ENCODE data around the gene LRRC10B.
"Not testable (repeated sequence)": the region's sequence is repeated elsewhere in the genome, so short reads cannot be mapped to it uniquely, and the experiment has no call there.

The LRRC10B gene

GRCh38 chr11:61507962-61508861, at the start of gene LRRC10B:
Gene LRRC10B (plus strand): TSS chr11:61508749. CDS start chr11:61508999, 250 bp downstream.
- peak within 1 kb of the TSS; percentile 35 for H3K4me3 ChIP-seq (ENCODE audit: low read depth, low read length)
- no peak for DNase-seq (ENCODE audit: low read depth)

- no peak for DNase-seq (ENCODE audit: low read depth)
- no peak overlapping the region for H3K4me3 ChIP-seq (ENCODE audit: low read depth, low read length)
Observed at GRCh38 chr11:61460474-61460881, 48.1 kb upstream of the LRRC10B start.

GRCh38 chr11:61460986-61461385, 47.6 kb upstream of the LRRC10B start:
- no peak overlapping the region for H3K4me3 ChIP-seq (ENCODE audit: low read depth, low read length)
- DNase-seq (ENCODE audit: low read depth), result no peak

- H3K4me3 ChIP-seq (ENCODE audit: low read depth, low read length); DNase-seq (ENCODE audit: low read depth): not testable (repeated sequence)
Observed at GRCh38 chr11:61467602-61468001, 40.9 kb upstream of the LRRC10B start.

- no peak overlapping the region for H3K4me3 ChIP-seq (ENCODE audit: low read depth, low read length)
- DNase-seq (ENCODE audit: low read depth), result no peak
Observed at GRCh38 chr11:61468002-61468401, 40.5 kb upstream of the LRRC10B start.

GRCh38 chr11:61472282-61472681, 36.3 kb upstream of the LRRC10B start:
- no peak overlapping the region for H3K4me3 ChIP-seq (ENCODE audit: low read depth, low read length)
- DNase-seq (ENCODE audit: low read depth), result peak; percentile 26

GRCh38 chr11:61472868-61473267, 35.7 kb upstream of the LRRC10B start:
- DNase-seq (ENCODE audit: low read depth), result peak; percentile 52
- H3K4me3 ChIP-seq (ENCODE audit: low read depth, low read length), result no peak overlapping the region

- DNase-seq (ENCODE audit: low read depth), result no peak
- H3K4me3 ChIP-seq (ENCODE audit: low read depth, low read length), result no peak overlapping the region
Observed at GRCh38 chr11:61473370-61474012, 35.1 kb upstream of the LRRC10B start.

GRCh38 chr11:61474013-61474643, 34.4 kb upstream of the LRRC10B start:
- no peak for DNase-seq (ENCODE audit: low read depth)
- no peak overlapping the region for H3K4me3 ChIP-seq (ENCODE audit: low read depth, low read length)

- no peak overlapping the region for H3K4me3 ChIP-seq (ENCODE audit: low read depth, low read length)
- DNase-seq (ENCODE audit: low read depth), result no peak
Observed at GRCh38 chr11:61475433-61475832, 33.1 kb upstream of the LRRC10B start.

GRCh38 chr11:61476371-61476770, 32.2 kb upstream of the LRRC10B start:
- H3K4me3 ChIP-seq (ENCODE audit: low read depth, low read length), result no peak overlapping the region
- no peak for DNase-seq (ENCODE audit: low read depth)

GRCh38 chr11:61477126-61477525, 31.4 kb upstream of the LRRC10B start:
- H3K4me3 ChIP-seq (ENCODE audit: low read depth, low read length), result no peak overlapping the region
- DNase-seq (ENCODE audit: low read depth), result no peak

- no peak for DNase-seq (ENCODE audit: low read depth)
- H3K4me3 ChIP-seq (ENCODE audit: low read depth, low read length), result no peak overlapping the region
Observed at GRCh38 chr11:61477727-61478148, 30.8 kb upstream of the LRRC10B start.

- not testable (repeated sequence) for DNase-seq (ENCODE audit: low read depth)
Observed at GRCh38 chr11:61479360-61480058, 29.0 kb upstream of the LRRC10B start.

GRCh38 chr11:61480261-61480993, 28.1 kb upstream of the LRRC10B start:
- DNase-seq (ENCODE audit: low read depth), result no peak
- H3K4me3 ChIP-seq (ENCODE audit: low read depth, low read length), result no peak overlapping the region

More at GRCh38 chr11:61479360-61480058, 29.0 kb upstream of the LRRC10B start:
- not testable (repeated sequence) for H3K4me3 ChIP-seq (ENCODE audit: low read depth, low read length)

- H3K4me3 ChIP-seq (ENCODE audit: low read depth, low read length), result no peak overlapping the region
- no peak for DNase-seq (ENCODE audit: low read depth)
Observed at GRCh38 chr11:61480994-61481335, 27.6 kb upstream of the LRRC10B start.

GRCh38 chr11:61481806-61482205, 26.7 kb upstream of the LRRC10B start:
- no peak for DNase-seq (ENCODE audit: low read depth)
- no peak overlapping the region for H3K4me3 ChIP-seq (ENCODE audit: low read depth, low read length)

- DNase-seq (ENCODE audit: low read depth), result no peak
- no peak overlapping the region for H3K4me3 ChIP-seq (ENCODE audit: low read depth, low read length)
Observed at GRCh38 chr11:61482513-61482912, 26.0 kb upstream of the LRRC10B start.

- no peak for DNase-seq (ENCODE audit: low read depth)
- H3K4me3 ChIP-seq (ENCODE audit: low read depth, low read length), result no peak overlapping the region
Observed at GRCh38 chr11:61484541-61484940, 24.0 kb upstream of the LRRC10B start.
